K562 (cell line): ENCODE results near the gene RALGAPA2.

Experiments
- EGR1 ChIP-seq: fragments of 450-650 bp; conservative IDR thresholded peaks from 2 replicates; pipeline ENCODE4 v1.6.1; 2017; ENCODE audit warnings: mild to moderate bottlenecking
- MAFK ChIP-seq: IDR thresholded peaks from 2 replicates; pipeline ENCODE4 v1.6.1; 2011; ENCODE audit warnings: low read length, improper control_type of control experiment
- MTA2 ChIP-seq: fragments of 450-650 bp; IDR thresholded peaks from 2 replicates; pipeline ENCODE4 v1.6.1; 2016; ENCODE audit warnings: low read depth
- NFRKB ChIP-seq: fragments of 450-650 bp; IDR thresholded peaks from 2 replicates; pipeline ENCODE4 v1.6.1; 2016; ENCODE audit warnings: low read depth
- NR1H2 ChIP-seq: sonication (generic); formaldehyde crosslinking; IDR thresholded peaks from 2 replicates; pipeline ENCODE4 v1.4.0; 2020; ENCODE audit warnings: mild to moderate bottlenecking, missing genetic modification reagents
- ZFX ChIP-seq: sonication (generic); formaldehyde crosslinking; IDR thresholded peaks from 2 replicates; pipeline ENCODE4 v1.8.0; 2022; ENCODE audit warnings: mild to moderate bottlenecking, missing genetic modification reagents, moderate library complexity
- ZSCAN32 ChIP-seq: fragments of 450-650 bp; formaldehyde crosslinking; IDR thresholded peaks from 2 replicates; pipeline ENCODE4 v1.4.0; 2020; ENCODE audit warnings: mild to moderate bottlenecking, moderate library complexity
- TF ChIP-seq, protein P1 (sequence below), 3 experiments: IDR thresholded peaks in 2 of 3; conservative IDR thresholded peaks in 1 of 3; 2 replicates each; pipeline ENCODE4 v1.5.1; 2011 to 2012; ENCODE audit warnings: low read length in 3 of 3, mild to moderate bottlenecking in 3 of 3, control low read depth in 2 of 3, improper control_type of control experiment in 1 of 3, inconsistent platforms in 1 of 3, low read depth in 1 of 3, mixed read lengths in 1 of 3, moderate library complexity in 1 of 3; ENCODE audit not compliant: insufficient read depth in 2 of 3

DNA sequence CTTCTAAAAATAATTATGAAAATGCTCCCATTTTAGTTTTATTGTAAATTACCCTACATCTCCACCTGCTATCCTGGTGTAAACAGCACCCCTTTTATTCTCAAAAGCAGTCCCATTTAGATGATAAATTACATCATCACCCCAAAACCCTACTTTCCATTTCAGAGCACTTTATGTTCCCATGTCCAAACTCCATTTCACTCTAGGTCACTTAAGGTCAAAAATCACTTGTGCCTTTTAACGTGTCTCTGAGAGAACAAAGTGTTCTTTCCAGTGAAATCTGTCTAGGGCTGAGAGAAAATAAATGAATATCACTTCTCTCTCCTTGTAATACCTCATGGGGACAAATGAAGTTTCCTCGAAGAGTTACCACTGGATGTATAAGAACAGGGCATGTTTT lies 187.2 kb downstream of the RALGAPA2 start:
- TF ChIP-seq NR1H2 (CRISPR knock-in tag): no peak
- TF ChIP-seq ZSCAN32 (CRISPR knock-in tag): no peak
- no peak for TF ChIP-seq ZFX (CRISPR knock-in tag)
- TF ChIP-seq NFRKB: no peak
- TF ChIP-seq, protein P1, sequence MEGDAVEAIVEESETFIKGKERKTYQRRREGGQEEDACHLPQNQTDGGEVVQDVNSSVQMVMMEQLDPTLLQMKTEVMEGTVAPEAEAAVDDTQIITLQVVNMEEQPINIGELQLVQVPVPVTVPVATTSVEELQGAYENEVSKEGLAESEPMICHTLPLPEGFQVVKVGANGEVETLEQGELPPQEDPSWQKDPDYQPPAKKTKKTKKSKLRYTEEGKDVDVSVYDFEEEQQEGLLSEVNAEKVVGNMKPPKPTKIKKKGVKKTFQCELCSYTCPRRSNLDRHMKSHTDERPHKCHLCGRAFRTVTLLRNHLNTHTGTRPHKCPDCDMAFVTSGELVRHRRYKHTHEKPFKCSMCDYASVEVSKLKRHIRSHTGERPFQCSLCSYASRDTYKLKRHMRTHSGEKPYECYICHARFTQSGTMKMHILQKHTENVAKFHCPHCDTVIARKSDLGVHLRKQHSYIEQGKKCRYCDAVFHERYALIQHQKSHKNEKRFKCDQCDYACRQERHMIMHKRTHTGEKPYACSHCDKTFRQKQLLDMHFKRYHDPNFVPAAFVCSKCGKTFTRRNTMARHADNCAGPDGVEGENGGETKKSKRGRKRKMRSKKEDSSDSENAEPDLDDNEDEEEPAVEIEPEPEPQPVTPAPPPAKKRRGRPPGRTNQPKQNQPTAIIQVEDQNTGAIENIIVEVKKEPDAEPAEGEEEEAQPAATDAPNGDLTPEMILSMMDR (IDR thresholded peaks at IDR 0.05 in 2 of 3, conservative IDR thresholded peaks at IDR 0.05 in 1 of 3; ENCODE audit: insufficient read depth in 2 of 3, low read depth in 1 of 3, low read length in 3 of 3): no peak
- TF ChIP-seq MAFK: no peak
- TF ChIP-seq MTA2: no peak
- TF ChIP-seq EGR1: no peak
